ENCODE measurements around the gene AQP5.

The AQP5 gene

GRCh38 chr12:49951411-49952240, 10.0 kb upstream of the AQP5 start:
- DNase-seq = no peak

GRCh38 chr12:49952391-49953055, 9.1 kb upstream of the AQP5 start:
- DNase-seq = no peak

- no peak for DNase-seq
Observed at GRCh38 chr12:49953151-49953550, 8.5 kb upstream of the AQP5 start.

- DNase-seq = no peak
Observed at GRCh38 chr12:49953961-49954846, 7.5 kb upstream of the AQP5 start.

- DNase-seq = no peak
Observed at GRCh38 chr12:49954863-49955830, 6.5 kb upstream of the AQP5 start.

GRCh38 chr12:49955899-49956662, 5.6 kb upstream of the AQP5 start:
- DNase-seq = no peak

- DNase-seq = no peak
Observed at GRCh38 chr12:49956663-49957569, 4.8 kb upstream of the AQP5 start.

GRCh38 chr12:49957570-49957967, 4.1 kb upstream of the AQP5 start:
- no peak for DNase-seq

GRCh38 chr12:49959685-49960473, 1.8 kb upstream of the AQP5 start:
- peak; percentile 20 for DNase-seq

- no peak for DNase-seq
Observed at GRCh38 chr12:49960474-49961110, 1.1 kb upstream of the AQP5 start.

GRCh38 chr12:49961993-49962764, 507 bp downstream of the AQP5 start:
- DNase-seq = no peak

- DNase-seq = peak; percentile 49
Observed at GRCh38 chr12:49962861-49963765, 1.4 kb downstream of the AQP5 start.

- no peak for DNase-seq
Observed at GRCh38 chr12:49963976-49964815, 2.5 kb downstream of the AQP5 start.

- no peak for DNase-seq
Observed at GRCh38 chr12:49964849-49965624, 3.4 kb downstream of the AQP5 start.

- peak; percentile 49 for DNase-seq
Observed at GRCh38 chr12:49965836-49966235, 4.2 kb downstream of the AQP5 start.

All from DMS79 treated with DMSO at 0.1 percent for 48 hours (cell line).